GM12872 (cell line): ENCODE data around the gene ANO10.

ENCODE experiments used
- TF ChIP-seq, protein P1 (sequence below): IDR thresholded peaks from 3 replicates; pipeline ENCODE4 v1.5.1; 2011; ENCODE audit warnings: low read depth, mild to moderate bottlenecking, low read length, moderate library complexity; ENCODE audit not compliant: insufficient read depth

The ANO10 gene

DNA sequence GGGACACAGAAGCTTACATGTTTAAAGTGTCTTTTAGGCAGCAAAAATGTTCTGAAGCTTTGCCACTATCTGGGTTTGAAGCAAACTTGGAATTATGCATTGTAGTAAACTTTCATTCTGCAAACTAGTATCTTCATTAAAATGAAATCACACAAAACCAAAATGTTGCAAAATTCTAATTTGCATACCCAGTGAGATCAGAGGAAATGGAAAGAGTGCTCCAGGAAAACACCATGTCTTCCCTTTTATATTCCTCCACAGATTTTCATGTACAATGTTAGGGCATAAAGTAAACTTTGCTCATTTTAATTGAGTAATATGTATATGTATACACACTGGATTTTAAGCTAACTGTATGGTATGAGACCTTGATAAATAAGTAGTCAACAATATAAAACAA lies 23.9 kb downstream of the ANO10 start:
- TF ChIP-seq, protein P1, sequence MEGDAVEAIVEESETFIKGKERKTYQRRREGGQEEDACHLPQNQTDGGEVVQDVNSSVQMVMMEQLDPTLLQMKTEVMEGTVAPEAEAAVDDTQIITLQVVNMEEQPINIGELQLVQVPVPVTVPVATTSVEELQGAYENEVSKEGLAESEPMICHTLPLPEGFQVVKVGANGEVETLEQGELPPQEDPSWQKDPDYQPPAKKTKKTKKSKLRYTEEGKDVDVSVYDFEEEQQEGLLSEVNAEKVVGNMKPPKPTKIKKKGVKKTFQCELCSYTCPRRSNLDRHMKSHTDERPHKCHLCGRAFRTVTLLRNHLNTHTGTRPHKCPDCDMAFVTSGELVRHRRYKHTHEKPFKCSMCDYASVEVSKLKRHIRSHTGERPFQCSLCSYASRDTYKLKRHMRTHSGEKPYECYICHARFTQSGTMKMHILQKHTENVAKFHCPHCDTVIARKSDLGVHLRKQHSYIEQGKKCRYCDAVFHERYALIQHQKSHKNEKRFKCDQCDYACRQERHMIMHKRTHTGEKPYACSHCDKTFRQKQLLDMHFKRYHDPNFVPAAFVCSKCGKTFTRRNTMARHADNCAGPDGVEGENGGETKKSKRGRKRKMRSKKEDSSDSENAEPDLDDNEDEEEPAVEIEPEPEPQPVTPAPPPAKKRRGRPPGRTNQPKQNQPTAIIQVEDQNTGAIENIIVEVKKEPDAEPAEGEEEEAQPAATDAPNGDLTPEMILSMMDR: no peak

DNA sequence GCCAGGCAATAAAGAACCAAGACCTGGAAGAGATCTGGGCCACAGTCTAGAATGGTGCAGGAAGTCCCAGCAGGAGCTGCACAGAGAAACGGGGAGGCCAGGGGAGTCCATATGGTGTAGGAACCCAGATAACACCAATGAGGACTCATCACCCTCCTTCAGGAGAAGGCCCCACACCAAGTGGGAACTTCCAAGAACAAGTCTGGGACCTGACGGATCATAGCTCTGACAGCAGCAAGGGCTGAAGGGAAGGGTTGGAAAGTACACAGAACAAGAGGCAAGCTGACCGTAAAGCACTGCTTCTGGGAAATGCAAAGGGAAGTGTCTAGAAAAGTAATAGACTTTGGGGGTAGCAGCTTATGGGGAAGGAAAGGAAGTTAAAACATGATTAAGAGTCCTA lies 34.5 kb downstream of the ANO10 start:
- TF ChIP-seq, protein P1: no peak

DNA sequence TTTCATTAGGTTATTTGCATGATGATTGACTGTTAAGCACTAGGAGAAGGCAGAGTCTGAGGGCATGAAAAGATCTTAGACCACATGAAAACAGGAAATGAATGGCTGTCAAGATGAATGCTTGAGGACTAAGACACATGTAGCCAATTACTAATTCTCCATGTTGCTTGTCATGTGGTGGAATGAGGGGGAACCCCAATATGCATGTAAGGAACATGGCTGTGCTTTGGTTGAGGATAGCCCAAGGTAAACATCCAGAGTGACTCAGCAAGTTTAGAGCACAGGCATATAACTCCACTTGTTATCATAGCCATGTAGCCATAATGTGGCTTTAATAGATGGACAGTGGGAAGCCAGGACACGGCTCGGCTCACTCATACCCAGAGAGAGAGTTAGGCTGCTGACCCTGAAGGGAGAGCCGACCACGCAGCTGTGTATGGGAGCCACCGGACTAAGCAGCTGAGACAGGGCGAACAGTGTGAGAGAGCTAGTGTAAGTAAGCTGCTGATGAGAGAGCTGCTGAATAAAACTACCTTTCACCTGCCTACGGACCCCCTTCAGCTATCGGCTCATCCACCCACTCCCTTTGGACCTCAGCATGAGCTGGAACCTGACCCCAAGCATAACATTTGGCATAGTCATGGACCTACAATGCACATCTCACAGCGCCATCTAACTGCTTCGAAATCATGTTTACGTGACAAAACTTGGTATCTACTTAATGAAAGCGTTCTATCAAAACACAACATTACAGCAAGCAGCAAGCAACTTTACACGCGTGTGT lies 37.6 kb downstream of the ANO10 start:
- TF ChIP-seq, protein P1: no peak

DNA sequence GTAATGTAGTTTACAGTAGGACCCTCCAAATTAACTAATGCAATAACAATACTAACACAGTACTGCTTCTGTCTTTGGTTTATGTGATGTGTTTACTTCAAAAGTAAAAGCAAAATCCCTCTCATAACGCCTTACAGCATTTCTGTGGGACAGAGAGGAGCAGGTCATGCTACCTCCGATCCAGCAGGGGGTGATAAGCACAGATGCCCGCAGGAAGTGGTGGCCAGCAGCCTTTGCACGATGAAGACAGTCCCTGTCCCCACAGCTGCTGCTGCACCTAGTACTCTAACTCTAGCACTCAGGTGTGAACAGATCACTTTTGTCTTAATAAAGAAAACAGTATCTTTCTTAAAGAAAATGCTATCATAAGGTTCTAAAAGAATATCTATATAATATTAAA lies 38.3 kb downstream of the ANO10 start:
- TF ChIP-seq, protein P1: peak; percentile 38; the same call in 1 of the 3 replicates

DNA sequence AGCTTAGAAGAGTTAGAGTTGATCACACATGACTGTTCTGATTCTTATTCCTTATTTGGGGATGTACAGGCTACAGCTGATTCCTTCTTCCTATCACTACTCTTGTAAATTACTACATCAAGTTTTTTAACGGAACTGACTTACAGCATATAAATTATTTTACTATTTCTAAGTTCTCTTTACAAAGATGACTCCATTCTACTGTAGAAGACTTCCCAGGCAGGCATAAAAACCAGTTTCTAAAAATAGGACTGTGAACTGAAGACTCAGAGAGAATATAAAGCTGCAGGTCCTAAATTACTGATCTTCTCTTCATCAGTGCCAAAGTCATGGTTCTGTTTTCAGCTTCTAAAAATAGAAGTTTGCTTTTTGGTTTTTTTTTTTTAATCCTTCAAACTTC lies 38.9 kb downstream of the ANO10 start:
- TF ChIP-seq, protein P1: no peak

DNA sequence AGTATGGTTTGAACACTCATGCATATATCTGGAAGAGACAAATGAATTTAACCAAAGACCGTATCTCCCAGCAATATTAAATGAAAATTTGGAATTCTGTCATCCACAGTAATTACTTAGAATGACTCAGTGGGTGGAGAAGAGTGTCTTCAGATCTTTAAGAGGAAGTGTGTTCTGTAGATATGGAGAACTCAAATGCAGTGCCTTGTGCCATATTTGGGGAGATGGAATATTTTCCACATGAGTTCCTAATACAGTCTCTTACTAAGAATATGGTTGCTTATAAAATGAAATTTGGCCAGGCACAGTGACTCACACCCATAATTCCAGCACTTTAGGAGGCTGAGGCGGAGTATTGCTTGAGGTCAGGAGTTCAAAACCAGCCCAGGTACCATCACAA lies 40.5 kb downstream of the ANO10 start:
- TF ChIP-seq, protein P1: no peak

DNA sequence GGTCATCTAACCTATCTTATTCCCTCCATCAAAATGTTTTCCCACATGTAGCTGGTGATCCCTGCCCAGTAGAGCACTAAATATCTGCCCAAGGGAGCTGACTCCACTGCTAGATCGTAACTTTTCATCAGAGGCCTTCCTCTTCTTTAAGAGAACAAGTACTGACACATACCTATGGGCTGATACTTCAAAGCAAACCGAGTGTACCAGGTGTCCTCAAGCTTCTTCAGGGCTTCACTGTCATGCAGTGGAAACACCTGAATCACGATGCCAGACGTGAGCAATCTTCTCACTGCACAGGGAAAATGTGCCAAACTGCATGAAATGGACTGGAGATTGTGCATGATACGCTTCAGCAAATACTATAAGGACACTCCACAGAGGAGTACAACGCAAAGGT lies 41.6 kb downstream of the ANO10 start:
- TF ChIP-seq, protein P1: no peak
